ENCODE results near the gene TVP23C. TPM values are rescaled to one million over a fixed set of nuclear protein-coding genes. Genes with fewer than 3 reads are reported as not detected.

TVP23C gene
- total and polyA plus RNA-seq, 9 of the 15 experiments (the other 6 are each of a cell fraction or from before 2014, with no cell fraction given) = 5.7 to 16.8 (median 8.2) TPM

DNA sequence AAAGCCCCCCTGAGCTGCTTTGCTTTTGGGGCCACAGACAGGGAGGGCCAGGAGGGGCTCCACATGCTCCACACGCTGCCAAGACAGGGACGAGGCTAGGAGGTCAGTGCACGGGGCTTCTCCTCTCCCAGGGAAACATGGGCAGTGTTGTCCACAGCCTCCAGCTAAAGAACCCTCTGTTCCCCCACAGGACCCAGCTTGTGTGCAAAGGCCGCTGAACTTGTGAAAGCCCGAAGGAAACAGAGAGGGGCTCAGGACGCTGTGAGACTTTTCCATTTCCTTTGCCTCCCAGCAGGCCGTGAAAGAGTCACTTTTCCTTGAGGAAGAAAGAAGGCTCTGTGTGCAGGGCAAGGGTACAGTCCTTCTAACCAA is 105.6 kb downstream of the TVP23C start (continued):
- TF ChIP-seq, protein P1, sequence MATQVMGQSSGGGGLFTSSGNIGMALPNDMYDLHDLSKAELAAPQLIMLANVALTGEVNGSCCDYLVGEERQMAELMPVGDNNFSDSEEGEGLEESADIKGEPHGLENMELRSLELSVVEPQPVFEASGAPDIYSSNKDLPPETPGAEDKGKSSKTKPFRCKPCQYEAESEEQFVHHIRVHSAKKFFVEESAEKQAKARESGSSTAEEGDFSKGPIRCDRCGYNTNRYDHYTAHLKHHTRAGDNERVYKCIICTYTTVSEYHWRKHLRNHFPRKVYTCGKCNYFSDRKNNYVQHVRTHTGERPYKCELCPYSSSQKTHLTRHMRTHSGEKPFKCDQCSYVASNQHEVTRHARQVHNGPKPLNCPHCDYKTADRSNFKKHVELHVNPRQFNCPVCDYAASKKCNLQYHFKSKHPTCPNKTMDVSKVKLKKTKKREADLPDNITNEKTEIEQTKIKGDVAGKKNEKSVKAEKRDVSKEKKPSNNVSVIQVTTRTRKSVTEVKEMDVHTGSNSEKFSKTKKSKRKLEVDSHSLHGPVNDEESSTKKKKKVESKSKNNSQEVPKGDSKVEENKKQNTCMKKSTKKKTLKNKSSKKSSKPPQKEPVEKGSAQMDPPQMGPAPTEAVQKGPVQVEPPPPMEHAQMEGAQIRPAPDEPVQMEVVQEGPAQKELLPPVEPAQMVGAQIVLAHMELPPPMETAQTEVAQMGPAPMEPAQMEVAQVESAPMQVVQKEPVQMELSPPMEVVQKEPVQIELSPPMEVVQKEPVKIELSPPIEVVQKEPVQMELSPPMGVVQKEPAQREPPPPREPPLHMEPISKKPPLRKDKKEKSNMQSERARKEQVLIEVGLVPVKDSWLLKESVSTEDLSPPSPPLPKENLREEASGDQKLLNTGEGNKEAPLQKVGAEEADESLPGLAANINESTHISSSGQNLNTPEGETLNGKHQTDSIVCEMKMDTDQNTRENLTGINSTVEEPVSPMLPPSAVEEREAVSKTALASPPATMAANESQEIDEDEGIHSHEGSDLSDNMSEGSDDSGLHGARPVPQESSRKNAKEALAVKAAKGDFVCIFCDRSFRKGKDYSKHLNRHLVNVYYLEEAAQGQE (IDR thresholded peaks at IDR 0.05; ENCODE audit: borderline replicate concordance) = no peak
- TF ChIP-seq, protein P1 (CRISPR knock-in tag; IDR thresholded peaks at IDR 0.05; ENCODE audit: low read depth) = no peak
- TF ChIP-seq, protein P2, sequence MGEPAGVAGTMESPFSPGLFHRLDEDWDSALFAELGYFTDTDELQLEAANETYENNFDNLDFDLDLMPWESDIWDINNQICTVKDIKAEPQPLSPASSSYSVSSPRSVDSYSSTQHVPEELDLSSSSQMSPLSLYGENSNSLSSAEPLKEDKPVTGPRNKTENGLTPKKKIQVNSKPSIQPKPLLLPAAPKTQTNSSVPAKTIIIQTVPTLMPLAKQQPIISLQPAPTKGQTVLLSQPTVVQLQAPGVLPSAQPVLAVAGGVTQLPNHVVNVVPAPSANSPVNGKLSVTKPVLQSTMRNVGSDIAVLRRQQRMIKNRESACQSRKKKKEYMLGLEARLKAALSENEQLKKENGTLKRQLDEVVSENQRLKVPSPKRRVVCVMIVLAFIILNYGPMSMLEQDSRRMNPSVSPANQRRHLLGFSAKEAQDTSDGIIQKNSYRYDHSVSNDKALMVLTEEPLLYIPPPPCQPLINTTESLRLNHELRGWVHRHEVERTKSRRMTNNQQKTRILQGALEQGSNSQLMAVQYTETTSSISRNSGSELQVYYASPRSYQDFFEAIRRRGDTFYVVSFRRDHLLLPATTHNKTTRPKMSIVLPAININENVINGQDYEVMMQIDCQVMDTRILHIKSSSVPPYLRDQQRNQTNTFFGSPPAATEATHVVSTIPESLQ (CRISPR knock-in tag; IDR thresholded peaks at IDR 0.05) = no peak
- TF ChIP-seq SNRNP70 (optimal IDR thresholded peaks at IDR 0.05; ENCODE audit: low read depth, low read length) (no peak), WHSC1 (IDR thresholded peaks at IDR 0.05; ENCODE audit: low read length) (no peak), RAD51 (IDR thresholded peaks at IDR 0.05; ENCODE audit: borderline replicate concordance, low read depth) (no peak), BMI1 (IDR thresholded peaks at IDR 0.05; ENCODE audit: low read length) (no peak), ZNF583 (CRISPR knock-in tag; IDR thresholded peaks at IDR 0.05) (no peak), SMAD3 (CRISPR knock-in tag; conservative IDR thresholded peaks at IDR 0.05) (no peak), NR2C1 (IDR thresholded peaks at IDR 0.05) (no peak), NR2C1 (tag; IDR thresholded peaks at IDR 0.05) (no peak), TAF7 (tag; IDR thresholded peaks at IDR 0.05) (no peak)
- TF ChIP-seq, protein P3, sequence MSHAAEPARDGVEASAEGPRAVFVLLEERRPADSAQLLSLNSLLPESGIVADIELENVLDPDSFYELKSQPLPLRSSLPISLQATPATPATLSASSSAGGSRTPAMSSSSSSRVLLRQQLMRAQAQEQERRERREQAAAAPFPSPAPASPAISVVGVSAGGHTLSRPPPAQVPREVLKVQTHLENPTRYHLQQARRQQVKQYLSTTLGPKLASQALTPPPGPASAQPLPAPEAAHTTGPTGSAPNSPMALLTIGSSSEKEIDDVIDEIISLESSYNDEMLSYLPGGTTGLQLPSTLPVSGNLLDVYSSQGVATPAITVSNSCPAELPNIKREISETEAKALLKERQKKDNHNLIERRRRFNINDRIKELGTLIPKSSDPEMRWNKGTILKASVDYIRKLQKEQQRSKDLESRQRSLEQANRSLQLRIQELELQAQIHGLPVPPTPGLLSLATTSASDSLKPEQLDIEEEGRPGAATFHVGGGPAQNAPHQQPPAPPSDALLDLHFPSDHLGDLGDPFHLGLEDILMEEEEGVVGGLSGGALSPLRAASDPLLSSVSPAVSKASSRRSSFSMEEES (CRISPR knock-in tag; IDR thresholded peaks at IDR 0.05) = no peak
- TF ChIP-seq, protein P4, sequence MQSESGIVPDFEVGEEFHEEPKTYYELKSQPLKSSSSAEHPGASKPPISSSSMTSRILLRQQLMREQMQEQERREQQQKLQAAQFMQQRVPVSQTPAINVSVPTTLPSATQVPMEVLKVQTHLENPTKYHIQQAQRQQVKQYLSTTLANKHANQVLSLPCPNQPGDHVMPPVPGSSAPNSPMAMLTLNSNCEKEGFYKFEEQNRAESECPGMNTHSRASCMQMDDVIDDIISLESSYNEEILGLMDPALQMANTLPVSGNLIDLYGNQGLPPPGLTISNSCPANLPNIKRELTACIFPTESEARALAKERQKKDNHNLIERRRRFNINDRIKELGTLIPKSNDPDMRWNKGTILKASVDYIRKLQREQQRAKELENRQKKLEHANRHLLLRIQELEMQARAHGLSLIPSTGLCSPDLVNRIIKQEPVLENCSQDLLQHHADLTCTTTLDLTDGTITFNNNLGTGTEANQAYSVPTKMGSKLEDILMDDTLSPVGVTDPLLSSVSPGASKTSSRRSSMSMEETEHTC (IDR thresholded peaks at IDR 0.05) = no peak

Measured in K562 (cell line).